B cell (primary cell): Measurements from ENCODE around the gene EXOSC2. TPM values are rescaled to one million over a fixed set of nuclear protein-coding genes. Genes with fewer than 3 reads are reported as not detected.

ENCODE experiments used
- ATAC-seq: fragments of 200-7000 bp; cut with Tn5 transposase; one replicate; pipeline ENCODE4 v1.10.0; 2021; ENCODE audit warnings: low read depth, mild to moderate bottlenecking, moderate number of reproducible peaks, moderate library complexity
- CTCF ChIA-PET: fragments of 350-600 bp; sonication (Branson Sonifier 250); formaldehyde crosslinking; loops from one replicate; lab custom pipeline; 2021; ENCODE audit warnings: antibody characterized with exemption, inconsistent platforms; lab: Charles Lee
- POLR2A ChIA-PET: fragments of 350-600 bp; sonication (Branson Sonifier 250); formaldehyde crosslinking; loops from one replicate; lab custom pipeline; 2021; ENCODE audit warnings: antibody characterized with exemption; lab: Charles Lee
- DNase-seq: peaks from one replicate; pipeline ENCODE4 v3.0.0; 2013
- H2AFZ ChIP-seq: 2 replicates; pipeline ENCODE4 v1.6.1; 2012; ENCODE audit warnings: mild to moderate bottlenecking, low read depth, low read length; ENCODE audit not compliant: insufficient read depth, poor library complexity, severe bottlenecking
- H3K27ac ChIP-seq, 2 donors: 1 replicate in 1 of 2; 2 replicates in 1 of 2; pipeline ENCODE4 v1.5.1; 2012 to 2013; ENCODE audit warnings: low read length in 2 of 2, mild to moderate bottlenecking in 2 of 2, moderate library complexity in 1 of 2
- H3K27me3 ChIP-seq, 4 experiments: fragments of 200-600 bp in 1 of 4; sonication (generic) in 1 of 4; replicated peaks in 1 of 4; 1 replicate in 2 of 4; 2 replicates in 2 of 4; pipeline versions ENCODE4 v1.6.1 to v1.7.0; 2013 to 2016; ENCODE audit warnings: low read length in 3 of 4, mild to moderate bottlenecking in 2 of 4, mixed read lengths in 1 of 4, moderate library complexity in 1 of 4; ENCODE audit not compliant: insufficient read depth in 4 of 4, control insufficient read depth in 3 of 4; ENCODE audit errors: control extremely low read depth in 1 of 4
- H3K36me3 ChIP-seq, 2 experiments: replicated peaks in 1 of 2; 1 replicate in 1 of 2; 2 replicates in 1 of 2; pipeline versions ENCODE4 v1.6.1 to v1.7.1; 2013; ENCODE audit warnings: low read length in 1 of 2; ENCODE audit not compliant: insufficient read depth in 2 of 2, control insufficient read depth in 1 of 2; ENCODE audit errors: control extremely low read depth in 1 of 2, extremely low read depth in 1 of 2
- H3K4me1 ChIP-seq, 2 donors: fragments of 200-600 bp in 1 of 2; sonication (generic) in 1 of 2; 1 replicate in 1 of 2; 2 replicates in 1 of 2; pipeline versions ENCODE4 v1.5.1 to v1.6.1; 2013 to 2017; ENCODE audit warnings: low read length in 2 of 2; ENCODE audit not compliant: control insufficient read depth in 2 of 2, insufficient read depth in 2 of 2
- H3K4me2 ChIP-seq: replicated peaks from 2 replicates; pipeline ENCODE3; 2012; ENCODE audit warnings: mild to moderate bottlenecking, low read depth, low read length; ENCODE audit not compliant: poor library complexity, severe bottlenecking
- H3K4me3 ChIP-seq, 5 experiments: fragments of 200-600 bp in 1 of 5; sonication (generic) in 1 of 5; 1 replicate in 3 of 5; 2 replicates in 2 of 5; pipeline versions ENCODE4 v1.5.1 to v1.7.0; 2011 to 2016; ENCODE audit warnings: low read length in 4 of 5, mild to moderate bottlenecking in 4 of 5, low read depth in 2 of 5, control low read depth in 1 of 5, moderate library complexity in 1 of 5; ENCODE audit not compliant: insufficient read depth in 1 of 5; ENCODE audit errors: control extremely low read depth in 1 of 5, extremely low read depth in 1 of 5
- H3K79me2 ChIP-seq: fragments of 200-600 bp; sonication (generic); one replicate; pipeline ENCODE4 v1.6.0; 2016; ENCODE audit warnings: low read length; ENCODE audit not compliant: control insufficient read depth, insufficient read depth
- H3K9ac ChIP-seq: fragments of 200-600 bp; sonication (generic); 2 replicates; pipeline ENCODE4 v1.6.1; 2017; ENCODE audit warnings: mild to moderate bottlenecking, low read length, moderate library complexity
- H3K9me3 ChIP-seq, 3 donors: one replicate each; pipeline versions ENCODE4 v1.6.1 to v1.7.1; 2013; ENCODE audit warnings: low read length in 2 of 3; ENCODE audit not compliant: control insufficient read depth in 2 of 3, insufficient read depth in 1 of 3; ENCODE audit errors: control extremely low read depth in 1 of 3
- H4K20me1 ChIP-seq: 2 replicates; pipeline ENCODE4 v1.6.0; 2012; ENCODE audit warnings: mild to moderate bottlenecking, low read length; ENCODE audit not compliant: insufficient read depth, control insufficient read depth, poor library complexity, severe bottlenecking
- H3K27ac Mint-ChIP-seq: one replicate; pipeline ENCODE4 v1.8.0; 2021; ENCODE audit warnings: mixed read lengths
- H3K27me3 Mint-ChIP-seq: one replicate; pipeline ENCODE4 v1.8.0; 2021; ENCODE audit warnings: mixed read lengths
- H3K4me1 Mint-ChIP-seq: one replicate; pipeline ENCODE4 v1.8.0; 2021; ENCODE audit warnings: mixed read lengths
- H3K4me3 Mint-ChIP-seq: one replicate; pipeline ENCODE4 v1.8.0; 2021; ENCODE audit warnings: mixed read lengths
- H3K9me3 Mint-ChIP-seq: one replicate; pipeline ENCODE4 v1.8.0; 2022; ENCODE audit warnings: mixed read lengths; ENCODE audit not compliant: insufficient read depth
- EZH2 ChIP-seq: IDR thresholded peaks from 2 replicates; pipeline ENCODE4 v1.6.1; 2012; ENCODE audit warnings: borderline replicate concordance, low read depth, mild to moderate bottlenecking, moderate library complexity, low read length; ENCODE audit not compliant: insufficient read depth, poor library complexity, severe bottlenecking
- WGBS: methylation state at CpG from one replicate; pipeline ENCODE4 v1.1.5; 2013; ENCODE audit warnings: missing lambda C conversion rate; ENCODE audit not compliant: insufficient coverage; 5-methylcytosine and 5-hydroxymethylcytosine counted together
- intact Hi-C: fragments of 100-400 bp; cut with micrococcal nuclease; formaldehyde crosslinking; loops from one replicate; pipeline ENCODE4 v1.10.0; 2022
- polyA plus RNA-seq: library from polyadenylated mRNA; depleted of rRNA; stranded (reverse); fragments of >200 nt; gene quantifications from 2 replicates; pipeline ENCODE4 v1.2.3, GENCODE V29; 2012
- total RNA-seq, 2 donors: library from RNA; stranded (reverse); fragments of 120-200 nt in 1 of 2; gene quantifications; 1 replicate in 1 of 2; 2 replicates in 1 of 2; pipeline versions ENCODE4 v1.2.3 to v1.2.4, GENCODE V29; 2013 to 2022
- TF ChIP-seq, protein P1 (sequence below): fragments of 200-600 bp; IDR thresholded peaks from one replicate; pipeline ENCODE4 v1.8.0; 2022; ENCODE audit warnings: antibody characterized with exemption, mild to moderate bottlenecking

The EXOSC2 gene
- total and polyA plus RNA-seq, 2 donors (not counting 1 experiment from before 2014, with no cell fraction given) = 31.5 to 53.3 TPM

DNA sequence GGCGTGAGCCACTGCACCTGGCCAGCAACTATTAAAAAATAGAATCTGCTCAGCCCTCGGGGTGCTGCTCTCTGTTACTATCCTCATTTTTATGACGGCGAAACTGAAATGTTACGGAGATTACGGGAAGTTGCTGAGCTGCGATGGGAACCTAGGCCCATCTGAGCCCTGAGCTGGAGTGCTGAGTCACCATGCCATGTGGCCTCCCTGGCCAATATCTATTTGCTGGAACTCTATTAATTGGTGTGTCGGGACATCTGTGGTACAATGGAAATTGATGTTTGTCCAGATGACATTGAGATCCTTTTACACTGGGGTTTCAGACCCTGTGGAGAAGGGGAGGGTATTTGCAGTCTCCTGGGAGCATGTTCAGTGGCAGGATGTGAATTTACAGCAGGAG lies 21.1 kb upstream of the EXOSC2 start:
- H2AFZ ChIP-seq = no peak overlapping the region
- DNase-seq (no peak), ATAC-seq (no peak)
- no peaks in the 10 kb centered on the region for H3K9me3 Mint-ChIP-seq
- ChIA-PET CTCF (interaction anchor here (1.3 kb wide), 1 partner anchor 10 kb away, joined by 3 read pairs; no protein-coding TSS in a partner anchor), POLR2A (no interaction called here)
- H3K27ac ChIP-seq = no peak overlapping the region
- intact Hi-C loops = no loop called here
- no peak overlapping the region for H3K4me2 ChIP-seq
- no peak overlapping the region for H3K4me3 ChIP-seq
- H3K4me1 ChIP-seq = no peaks in the 10 kb centered on the region
- WGBS = 93% methylated on average over 7 of the region's 8 CpGs
- TF ChIP-seq EZH2 = no peak
- TF ChIP-seq, protein P1, sequence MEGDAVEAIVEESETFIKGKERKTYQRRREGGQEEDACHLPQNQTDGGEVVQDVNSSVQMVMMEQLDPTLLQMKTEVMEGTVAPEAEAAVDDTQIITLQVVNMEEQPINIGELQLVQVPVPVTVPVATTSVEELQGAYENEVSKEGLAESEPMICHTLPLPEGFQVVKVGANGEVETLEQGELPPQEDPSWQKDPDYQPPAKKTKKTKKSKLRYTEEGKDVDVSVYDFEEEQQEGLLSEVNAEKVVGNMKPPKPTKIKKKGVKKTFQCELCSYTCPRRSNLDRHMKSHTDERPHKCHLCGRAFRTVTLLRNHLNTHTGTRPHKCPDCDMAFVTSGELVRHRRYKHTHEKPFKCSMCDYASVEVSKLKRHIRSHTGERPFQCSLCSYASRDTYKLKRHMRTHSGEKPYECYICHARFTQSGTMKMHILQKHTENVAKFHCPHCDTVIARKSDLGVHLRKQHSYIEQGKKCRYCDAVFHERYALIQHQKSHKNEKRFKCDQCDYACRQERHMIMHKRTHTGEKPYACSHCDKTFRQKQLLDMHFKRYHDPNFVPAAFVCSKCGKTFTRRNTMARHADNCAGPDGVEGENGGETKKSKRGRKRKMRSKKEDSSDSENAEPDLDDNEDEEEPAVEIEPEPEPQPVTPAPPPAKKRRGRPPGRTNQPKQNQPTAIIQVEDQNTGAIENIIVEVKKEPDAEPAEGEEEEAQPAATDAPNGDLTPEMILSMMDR = no peak
- H3K79me2 ChIP-seq = no peaks in the 10 kb centered on the region
- peaks cover 0 to 13% (median 6%) of the 10 kb centered on the region in 4 experiments for H3K27me3 ChIP-seq
- H3K4me1 Mint-ChIP-seq = no peaks in the 10 kb centered on the region
- no peaks in the 10 kb centered on the region for H3K9me3 ChIP-seq
- no peaks in the 10 kb centered on the region for H4K20me1 ChIP-seq
- no peak overlapping the region for H3K27ac Mint-ChIP-seq
- H3K9ac ChIP-seq = no peak overlapping the region
- no peaks in the 10 kb centered on the region for H3K36me3 ChIP-seq
- H3K4me3 Mint-ChIP-seq = no peak overlapping the region
- H3K27me3 Mint-ChIP-seq = peaks cover 20% of the 10 kb centered on the region

DNA sequence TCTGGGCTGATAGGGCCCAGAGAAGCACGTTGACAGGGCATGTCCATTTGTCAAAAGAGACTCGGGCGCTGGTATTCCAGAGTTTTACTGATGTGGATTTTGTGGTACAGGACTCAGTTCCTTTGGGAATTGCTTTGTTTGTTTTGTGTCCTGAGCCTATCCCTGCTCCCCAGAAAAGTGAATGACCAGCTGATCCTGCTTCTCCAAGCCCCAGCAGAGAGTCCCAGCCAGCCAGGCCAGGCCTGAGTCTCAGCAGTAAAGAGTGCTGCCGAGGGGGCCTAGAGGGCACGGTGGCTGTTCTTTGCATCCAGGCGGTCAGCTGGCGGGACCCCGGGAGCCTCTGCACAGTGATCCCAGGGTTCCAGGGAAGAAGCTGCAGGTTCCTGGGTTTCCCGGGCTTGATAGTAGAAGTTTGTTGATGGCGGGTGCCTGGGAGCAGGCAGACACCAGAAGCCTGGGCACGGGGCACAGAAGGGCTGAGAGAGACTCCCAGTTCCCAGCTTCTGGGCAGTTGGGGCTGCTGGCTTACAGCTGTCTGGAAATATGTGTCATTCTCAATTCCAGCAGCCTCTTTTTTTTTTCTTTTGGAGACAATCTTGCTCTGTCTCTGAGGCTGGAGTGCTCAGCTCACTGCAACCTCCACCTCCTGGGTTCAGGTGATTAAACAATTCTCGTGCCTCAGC lies 20.5 kb upstream of the EXOSC2 start:
- no peaks in the 10 kb centered on the region for H3K4me1 Mint-ChIP-seq
- no peak overlapping the region for H3K4me3 Mint-ChIP-seq
- H3K4me2 ChIP-seq = no peak overlapping the region
- ChIA-PET POLR2A (no interaction called here), CTCF (interaction anchor here (0.6 to 1.3 kb wide), 2 partner anchors 9 to 175 kb away, joined by 3 to 5 read pairs; no protein-coding TSS in a partner anchor)
- intact Hi-C loops = no loop called here
- TF ChIP-seq, protein P1 = no peak
- TF ChIP-seq EZH2 = no peak
- H3K27me3 Mint-ChIP-seq = peaks cover 17% of the 10 kb centered on the region
- no peak overlapping the region for H2AFZ ChIP-seq
- ATAC-seq (no peak), DNase-seq (no peak)
- no peak overlapping the region for H3K27ac ChIP-seq
- no peaks in the 10 kb centered on the region for H3K9me3 ChIP-seq
- H3K36me3 ChIP-seq = no peaks in the 10 kb centered on the region
- no peak overlapping the region for H3K4me3 ChIP-seq
- H3K9me3 Mint-ChIP-seq = no peaks in the 10 kb centered on the region
- no peaks in the 10 kb centered on the region for H3K4me1 ChIP-seq
- H3K9ac ChIP-seq = no peak overlapping the region
- peaks cover 0 to 7% (median 3%) of the 10 kb centered on the region in 4 experiments for H3K27me3 ChIP-seq
- H3K27ac Mint-ChIP-seq = no peak overlapping the region
- H4K20me1 ChIP-seq = no peaks in the 10 kb centered on the region
- no peaks in the 10 kb centered on the region for H3K79me2 ChIP-seq
- WGBS = 97% methylated on average over 9 of the region's 12 CpGs
